Spleen (tissue), 7 donors: ENCODE measurements around the gene ACVR1.
A peak's percentile ranks its signal among the peaks of the same experiment; 100 is the strongest.

Experiments used
- POLR2A ChIP-seq, 3 donors: fragments of 450-650 bp; IDR thresholded peaks; one replicate each; pipeline ENCODE4 v1.5.1; 2017; ENCODE audit warnings: antibody characterized with exemption in 3 of 3, mild to moderate bottlenecking in 1 of 3
- POLR2AphosphoS5 ChIP-seq, 3 donors: sonication (generic); formaldehyde crosslinking; IDR thresholded peaks; one replicate each; pipeline ENCODE4 v1.5.1; 2017; ENCODE audit warnings: antibody characterized with exemption in 3 of 3
- TF ChIP-seq, protein P1 (sequence below), 11 experiments: fragments of 200-600 bp in 7 of 11; fragments of 450-650 bp in 4 of 11; sonication (generic) in 4 of 11; IDR thresholded peaks in 8 of 11; conservative IDR thresholded peaks in 3 of 11; 1 replicate in 7 of 11; 2 replicates in 4 of 11; pipeline versions ENCODE4 v1.4.0 to v1.8.0; 2016 to 2021; ENCODE audit warnings: antibody characterized with exemption in 11 of 11, inconsistent platforms in 4 of 11, mild to moderate bottlenecking in 1 of 11
- donor health status: DM: no; HTN: no; CAD: no; lungs with moderate emphysema.
- donor health status: DM: no; HTN: no; CAD: no.
- donor health status: DM: no; HTN: no; CAD: no.

DNA sequence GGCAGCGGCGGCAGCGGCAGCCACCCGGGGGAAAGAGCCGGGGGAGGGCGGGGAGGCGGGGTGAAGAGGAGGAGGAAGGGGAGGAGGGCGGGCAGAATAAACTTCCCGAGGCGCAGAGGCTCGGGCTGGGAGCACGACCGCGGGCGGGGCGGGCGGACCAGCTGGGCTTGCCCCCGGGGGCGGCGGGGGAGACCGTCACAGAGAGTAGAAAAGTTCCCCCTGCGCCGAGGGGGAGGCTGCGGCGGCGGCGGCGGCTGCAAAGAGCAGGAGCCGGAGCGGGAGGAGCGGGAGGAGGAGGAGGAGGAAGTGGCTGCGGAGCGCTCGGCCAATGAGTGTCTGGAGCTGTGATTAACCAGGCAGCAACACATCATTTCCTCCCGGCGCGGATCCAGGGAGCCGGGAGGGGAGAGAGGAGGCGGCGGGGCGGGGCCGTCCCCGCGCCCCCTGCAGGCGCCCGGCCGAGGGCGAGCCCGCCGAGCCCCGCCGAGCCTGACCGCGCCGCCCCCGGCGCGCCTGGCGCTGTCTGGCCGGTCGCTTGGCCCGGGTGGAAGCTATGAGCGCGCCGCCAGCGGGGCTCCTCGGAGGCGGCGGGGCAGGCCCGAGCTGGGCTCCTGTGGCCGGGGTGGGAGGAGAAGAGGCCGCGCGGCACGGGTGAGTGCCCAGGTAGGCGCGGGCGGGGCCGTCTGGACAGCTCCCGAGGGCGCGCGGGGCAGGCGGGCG lies at the start of gene ACVR1:
- TF ChIP-seq POLR2A (IDR thresholded peaks at IDR 0.05) (no peak), POLR2AphosphoS5 (IDR thresholded peaks at IDR 0.05) (peak; percentile 82 to 89 (median 89))
- TF ChIP-seq, protein P1, sequence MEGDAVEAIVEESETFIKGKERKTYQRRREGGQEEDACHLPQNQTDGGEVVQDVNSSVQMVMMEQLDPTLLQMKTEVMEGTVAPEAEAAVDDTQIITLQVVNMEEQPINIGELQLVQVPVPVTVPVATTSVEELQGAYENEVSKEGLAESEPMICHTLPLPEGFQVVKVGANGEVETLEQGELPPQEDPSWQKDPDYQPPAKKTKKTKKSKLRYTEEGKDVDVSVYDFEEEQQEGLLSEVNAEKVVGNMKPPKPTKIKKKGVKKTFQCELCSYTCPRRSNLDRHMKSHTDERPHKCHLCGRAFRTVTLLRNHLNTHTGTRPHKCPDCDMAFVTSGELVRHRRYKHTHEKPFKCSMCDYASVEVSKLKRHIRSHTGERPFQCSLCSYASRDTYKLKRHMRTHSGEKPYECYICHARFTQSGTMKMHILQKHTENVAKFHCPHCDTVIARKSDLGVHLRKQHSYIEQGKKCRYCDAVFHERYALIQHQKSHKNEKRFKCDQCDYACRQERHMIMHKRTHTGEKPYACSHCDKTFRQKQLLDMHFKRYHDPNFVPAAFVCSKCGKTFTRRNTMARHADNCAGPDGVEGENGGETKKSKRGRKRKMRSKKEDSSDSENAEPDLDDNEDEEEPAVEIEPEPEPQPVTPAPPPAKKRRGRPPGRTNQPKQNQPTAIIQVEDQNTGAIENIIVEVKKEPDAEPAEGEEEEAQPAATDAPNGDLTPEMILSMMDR (IDR thresholded peaks at IDR 0.05 in 8 of 11, conservative IDR thresholded peaks at IDR 0.05 in 3 of 11): peak in 7 of 11 experiments; percentile 19 to 62 (median 48)
